HG02943 (cell line): Measurements from ENCODE around the gene IL34.

Source experiments
- ATAC-seq: cut with Tn5 transposase; IDR thresholded peaks from one replicate; pipeline ENCODE4 v1.9.1; 2021; ENCODE audit warnings: mild to moderate bottlenecking, low read depth, moderate library complexity; ENCODE audit not compliant: unreplicated experiment

Gene IL34

DNA sequence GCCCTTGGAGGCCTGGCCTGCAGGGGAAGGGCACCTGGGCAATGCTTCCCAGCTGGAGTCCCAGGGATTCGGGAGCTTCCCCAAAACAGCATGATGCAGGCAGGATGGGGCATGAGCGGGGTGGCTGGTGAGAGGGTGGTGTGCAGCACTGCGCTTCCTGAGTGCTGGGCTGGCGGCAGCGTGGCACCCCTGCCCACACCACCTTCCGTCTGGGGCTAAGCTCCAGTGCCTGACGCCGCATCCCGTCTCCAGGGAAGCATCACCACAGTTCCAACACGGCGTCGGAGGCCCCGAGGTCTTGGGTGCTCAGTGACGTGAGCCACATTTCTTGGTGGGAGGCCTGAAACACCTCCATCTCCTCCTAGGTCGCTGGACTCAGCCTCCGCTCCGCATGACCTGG, 53.3 kb downstream of the IL34 start:
- ATAC-seq = no peak

DNA sequence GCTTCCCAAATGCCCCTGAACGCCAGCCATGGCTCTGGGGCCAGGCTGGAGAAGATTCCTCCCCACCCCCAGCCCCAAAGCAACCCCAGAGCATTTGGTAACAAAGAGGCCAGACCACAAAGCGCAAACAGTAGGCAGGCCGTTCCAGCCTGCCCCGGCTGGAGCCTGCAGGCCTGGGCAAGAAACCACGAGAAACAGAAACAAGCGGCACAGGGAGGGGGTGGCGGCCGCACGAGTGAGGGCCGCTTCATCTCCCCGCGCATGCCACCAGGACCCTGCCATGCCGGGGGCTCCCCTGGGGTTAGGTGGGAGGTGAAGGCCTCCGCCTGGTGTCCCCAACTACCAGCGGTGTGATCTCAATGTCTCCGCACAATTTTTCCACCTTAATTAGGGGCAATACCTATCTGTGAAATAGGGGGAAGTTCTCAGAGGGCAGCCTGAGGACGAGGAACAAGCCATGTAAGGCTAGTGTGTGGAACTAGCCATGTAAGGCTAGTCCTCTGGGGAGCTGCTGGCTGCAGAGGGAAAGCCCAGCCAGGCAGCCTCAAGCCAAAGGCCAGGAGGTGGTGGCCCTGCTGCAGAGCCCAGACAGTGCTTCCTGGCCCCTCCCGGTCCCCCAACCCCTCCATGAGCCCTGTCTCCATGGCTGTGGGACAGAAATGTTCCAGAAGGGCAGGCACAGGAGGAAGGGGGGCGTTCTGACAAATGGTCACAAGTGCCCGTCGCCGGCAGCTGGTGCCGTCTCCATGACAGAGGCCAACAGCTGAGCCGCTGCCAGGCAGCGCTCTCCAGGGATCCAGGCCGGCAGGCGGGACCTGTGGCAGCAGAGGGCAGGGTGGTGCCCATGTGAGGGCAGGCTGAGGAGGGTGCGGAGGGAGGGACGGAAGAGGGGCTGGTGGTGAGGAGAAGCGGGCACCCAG, 54.0 kb downstream of the IL34 start:
- no peak for ATAC-seq

DNA sequence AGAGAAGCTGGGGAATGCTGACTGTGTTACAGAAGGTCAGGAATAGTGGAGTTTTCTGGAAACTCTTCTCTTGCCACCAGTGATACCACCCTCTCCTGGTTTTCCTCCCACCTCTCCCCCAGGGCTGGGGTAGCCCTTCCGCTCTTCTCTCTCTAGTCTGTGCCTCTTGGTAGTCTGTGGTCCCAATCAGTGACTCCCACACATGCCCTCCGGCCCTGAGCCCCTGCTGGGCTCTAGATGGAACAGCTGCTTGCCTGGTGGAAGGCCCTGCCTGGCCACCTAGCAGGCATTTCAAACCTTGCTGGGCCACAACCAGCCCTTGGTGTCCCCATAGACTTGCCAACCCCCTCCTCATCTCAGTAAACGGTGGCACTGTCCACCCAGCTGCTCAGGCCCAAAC, 54.7 kb downstream of the IL34 start:
- no peak for ATAC-seq

DNA sequence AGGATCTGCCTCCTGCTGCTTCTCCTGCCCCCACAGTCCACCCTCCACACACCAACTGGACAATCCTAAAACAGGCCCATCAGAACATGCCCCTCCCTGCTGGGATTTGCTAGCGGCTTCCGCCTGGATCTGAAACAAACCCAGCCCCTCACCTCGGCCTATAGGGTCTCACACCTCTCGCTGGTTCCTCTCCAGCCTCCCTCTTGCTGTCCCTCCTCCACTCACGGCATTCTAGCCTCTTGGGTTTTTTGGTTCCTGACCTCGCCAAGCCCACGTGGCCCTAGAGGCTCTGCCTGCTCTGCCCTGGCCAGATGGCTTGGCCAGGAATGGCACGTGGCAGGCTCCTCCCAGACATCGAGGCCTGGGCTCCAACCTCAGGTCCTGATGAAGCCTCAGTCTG, 55.2 kb downstream of the IL34 start:
- ATAC-seq = no peak

DNA sequence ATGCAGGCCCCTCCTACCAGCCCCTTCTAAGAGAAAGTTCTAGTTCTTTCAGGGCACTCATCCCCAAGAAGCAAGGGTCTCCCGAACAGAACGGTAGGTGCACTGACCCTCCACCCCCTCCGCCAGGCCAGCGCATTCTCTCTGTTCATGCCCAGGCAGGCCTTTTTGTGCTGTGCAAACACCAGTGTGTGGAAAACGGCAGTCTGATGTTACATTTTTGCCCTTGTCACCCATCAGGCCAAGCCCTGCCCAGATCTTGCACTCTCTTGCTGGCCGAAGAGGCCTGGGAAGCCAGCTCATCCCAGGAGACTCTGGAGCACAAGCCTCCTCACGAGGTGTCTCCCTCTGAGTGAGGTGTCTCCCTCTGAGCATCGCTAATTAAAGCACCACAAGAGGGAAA, 55.6 kb downstream of the IL34 start:
- ATAC-seq = no peak

DNA sequence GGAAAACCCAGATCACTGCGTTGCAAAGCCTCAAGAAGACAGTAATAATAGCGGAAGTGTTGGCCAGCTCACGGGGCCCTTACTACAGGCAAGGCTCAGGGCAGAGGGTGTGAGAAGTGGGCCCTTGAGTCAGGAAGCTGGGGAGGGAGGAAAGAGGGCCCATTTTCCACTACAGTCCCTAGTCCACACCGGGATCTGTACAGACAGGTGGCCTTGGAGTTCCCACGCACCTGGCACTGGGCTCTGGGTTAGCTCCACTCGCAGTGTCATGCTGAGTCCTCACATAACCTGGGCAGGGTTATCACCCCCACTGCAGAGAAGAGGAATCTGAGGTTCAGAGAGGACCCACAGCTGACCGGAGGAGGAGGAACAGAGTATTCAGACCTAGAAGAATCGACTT, 56.3 kb downstream of the IL34 start:
- ATAC-seq = no peak

DNA sequence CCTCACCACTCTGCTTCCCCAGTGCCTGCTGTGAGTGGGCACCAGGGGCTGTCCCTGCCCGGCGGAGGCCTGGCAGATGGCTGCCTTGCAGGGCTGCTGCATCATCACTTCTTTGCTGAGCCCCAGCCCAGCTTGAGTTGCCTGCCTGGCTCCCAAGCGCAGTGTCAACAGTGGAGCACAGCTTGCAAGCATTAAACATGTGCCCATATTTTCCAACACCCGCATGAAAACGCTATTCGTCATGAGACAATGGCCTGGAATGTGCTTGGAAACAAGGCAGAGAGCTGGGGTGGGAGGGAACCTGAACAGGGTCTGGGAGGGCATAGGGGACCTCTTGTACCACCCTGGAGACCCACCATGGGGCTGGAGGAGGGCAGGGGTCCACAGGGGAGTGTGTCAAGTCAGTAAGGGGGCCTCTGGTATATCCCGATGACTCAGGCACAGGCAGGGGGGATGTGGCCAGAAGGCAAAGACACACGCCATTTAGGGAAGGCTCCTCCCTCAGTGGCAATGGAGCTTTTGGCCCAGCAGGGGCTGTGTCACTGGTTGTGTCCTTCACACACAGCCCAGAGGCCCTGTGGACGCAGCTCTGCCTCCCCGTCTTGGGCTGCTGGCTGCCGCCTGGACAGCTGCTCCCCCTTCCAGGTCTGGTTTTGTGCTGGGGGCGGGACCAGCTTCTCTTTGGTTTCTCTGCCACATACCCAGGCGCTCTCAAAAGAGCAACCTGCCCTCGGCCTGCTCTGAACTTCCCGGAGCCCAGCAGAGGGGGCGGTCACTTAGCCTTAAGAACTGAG, 56.9 kb downstream of the IL34 start:
- no peak for ATAC-seq

DNA sequence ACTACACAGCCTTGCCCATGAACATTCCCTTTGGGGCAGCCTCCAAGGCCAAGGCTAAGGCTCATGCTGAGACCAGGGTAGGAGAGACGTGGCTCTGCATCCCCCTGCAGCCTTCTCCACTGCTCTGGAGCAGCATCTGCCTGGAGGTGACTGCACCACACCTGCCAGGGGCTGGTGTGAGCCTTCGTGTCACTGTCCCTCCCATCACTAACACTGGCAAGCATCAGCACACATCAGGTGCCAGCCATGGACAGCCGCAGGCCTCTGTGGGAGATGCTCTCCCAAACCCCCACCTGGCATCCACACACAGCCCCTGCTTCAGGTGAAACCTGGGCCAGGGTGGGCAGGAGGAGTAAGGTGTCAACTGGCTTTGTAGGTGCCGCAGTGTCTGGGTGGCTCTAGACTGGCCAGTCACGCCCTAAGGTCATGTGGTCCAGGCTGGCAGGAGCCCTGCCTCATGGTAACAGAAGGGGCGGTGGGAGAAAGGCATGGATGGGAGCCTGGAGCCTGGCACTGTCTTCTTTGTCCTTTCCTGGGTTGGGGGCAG, 57.5 kb downstream of the IL34 start:
- no peak for ATAC-seq

DNA sequence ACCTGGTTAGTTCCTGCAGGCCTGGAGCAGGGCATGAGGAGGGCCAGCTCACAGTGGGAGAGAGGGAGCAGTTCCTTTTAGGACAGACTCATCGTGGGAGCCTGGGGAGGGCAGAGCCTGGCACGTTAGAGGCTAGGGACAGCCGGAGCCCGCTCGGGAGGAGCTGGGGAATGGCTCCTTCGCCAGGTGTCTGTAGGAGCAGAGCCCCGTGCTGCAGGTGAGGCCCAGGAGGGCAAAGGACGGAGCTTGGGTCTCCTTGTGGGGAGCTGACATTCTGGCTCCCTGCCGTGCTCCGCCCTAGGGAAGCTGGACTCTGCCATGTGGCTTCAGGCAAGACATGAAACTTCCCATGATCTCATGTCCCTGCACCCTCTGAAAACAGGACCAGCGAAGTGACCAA, 58.2 kb downstream of the IL34 start:
- no peak for ATAC-seq

DNA sequence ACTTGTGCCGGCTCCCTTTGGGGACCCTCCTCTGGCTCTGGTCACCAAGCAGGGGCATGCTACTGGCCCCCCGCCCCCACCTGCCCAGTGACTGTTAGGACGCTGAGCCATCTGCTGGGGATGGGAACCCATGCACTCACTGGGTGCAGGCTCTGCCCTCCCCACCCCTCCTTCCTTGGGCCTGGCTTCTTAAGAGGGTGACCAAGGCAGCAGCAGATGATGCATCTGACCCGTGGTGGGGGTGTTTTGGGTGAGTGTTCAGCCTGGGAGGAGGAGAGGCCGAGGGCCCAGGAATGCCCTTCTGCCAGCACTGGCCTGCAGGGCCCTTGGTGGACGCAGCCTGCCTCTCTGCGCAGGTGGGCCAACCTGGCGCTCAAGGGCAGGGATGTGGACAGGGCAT, 58.7 kb downstream of the IL34 start:
- no peak for ATAC-seq

DNA sequence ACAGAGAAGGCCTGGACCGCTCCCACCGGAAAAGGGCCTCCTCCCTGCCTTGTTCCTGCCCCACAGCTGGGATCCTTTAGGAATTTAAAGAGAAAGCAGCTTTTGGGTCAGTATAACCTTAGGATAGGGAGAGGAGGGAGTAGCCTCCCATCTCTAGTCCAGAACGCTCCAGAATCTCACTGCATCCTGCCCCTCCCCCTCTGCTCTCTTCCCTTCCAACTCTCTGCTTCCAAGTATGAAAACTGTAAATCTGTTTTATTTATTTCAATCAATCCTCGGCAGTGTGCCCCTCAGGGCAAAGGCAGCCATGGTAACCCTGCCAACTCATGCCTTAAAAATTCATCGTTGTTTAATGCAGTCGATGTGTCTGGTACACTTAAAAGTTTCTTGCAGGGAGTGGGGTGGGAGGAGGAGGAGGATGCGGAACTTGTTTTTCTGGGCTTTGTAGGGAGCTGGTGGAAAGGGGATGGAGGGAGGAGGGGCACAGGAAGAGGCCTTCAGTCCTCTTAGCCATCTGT, 60.6 kb downstream of the IL34 start:
- ATAC-seq = no peak

DNA sequence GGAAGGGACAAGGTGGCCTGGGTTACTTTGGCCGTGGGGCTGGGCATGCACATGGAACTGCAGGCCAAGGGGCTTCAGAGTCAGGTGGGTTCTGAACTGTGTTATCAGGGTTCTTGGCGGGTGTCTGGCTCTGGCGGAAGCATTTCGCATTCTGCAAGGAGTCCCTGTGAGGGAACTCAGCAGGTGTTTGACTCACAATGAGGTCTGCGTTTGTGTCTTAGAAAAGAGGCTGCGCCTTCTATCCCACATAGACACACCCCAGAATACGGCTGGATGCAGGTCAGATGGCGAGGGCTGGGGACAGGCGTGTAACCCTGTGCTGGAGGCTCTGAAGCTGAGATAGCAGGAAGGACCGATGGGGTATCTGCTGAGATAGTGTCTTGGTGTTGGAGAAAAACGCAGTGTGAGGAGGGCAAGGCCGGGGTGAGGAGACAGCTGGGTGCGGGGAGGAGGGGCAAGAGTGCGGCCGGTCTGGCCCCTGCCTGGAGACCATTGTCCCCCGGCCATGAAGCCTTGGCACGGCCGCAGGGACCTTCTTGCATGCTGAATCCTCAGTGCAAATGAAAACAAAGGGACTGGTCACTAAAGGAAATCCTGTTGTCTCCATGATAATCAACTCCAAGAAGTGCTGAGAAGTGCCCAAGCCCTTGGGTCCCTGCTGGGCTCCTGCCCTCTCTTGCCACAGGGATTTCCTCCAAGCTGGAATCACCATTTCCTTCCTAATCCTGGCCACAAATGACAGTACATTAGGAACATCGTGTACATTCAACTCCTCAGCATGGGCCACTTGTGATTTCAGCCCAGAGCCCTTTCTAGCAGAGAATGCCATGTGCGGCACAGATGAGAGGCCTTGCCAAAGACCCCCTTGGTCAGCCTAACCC, 62.2 kb downstream of the IL34 start:
- ATAC-seq = no peak

DNA sequence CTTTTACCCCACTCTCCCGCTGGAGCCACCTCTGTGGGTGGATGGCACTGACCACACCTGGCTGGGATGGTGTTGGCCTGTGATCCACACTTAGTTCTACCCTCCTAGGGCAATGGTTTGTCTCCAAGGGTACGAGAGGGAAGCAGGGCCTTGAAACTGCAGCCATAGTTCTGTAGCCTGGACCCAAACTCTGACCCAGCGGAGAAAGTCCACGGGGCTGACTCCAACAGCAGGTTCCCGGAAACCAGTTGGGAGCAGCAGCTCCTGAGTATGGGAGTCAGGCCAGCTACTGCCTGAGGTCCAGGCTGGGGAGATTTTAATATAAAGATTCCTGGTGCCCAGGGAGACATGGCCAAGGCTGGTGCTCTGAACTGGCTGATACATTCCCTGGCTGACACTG, 63.1 kb downstream of the IL34 start:
- ATAC-seq = no peak

DNA sequence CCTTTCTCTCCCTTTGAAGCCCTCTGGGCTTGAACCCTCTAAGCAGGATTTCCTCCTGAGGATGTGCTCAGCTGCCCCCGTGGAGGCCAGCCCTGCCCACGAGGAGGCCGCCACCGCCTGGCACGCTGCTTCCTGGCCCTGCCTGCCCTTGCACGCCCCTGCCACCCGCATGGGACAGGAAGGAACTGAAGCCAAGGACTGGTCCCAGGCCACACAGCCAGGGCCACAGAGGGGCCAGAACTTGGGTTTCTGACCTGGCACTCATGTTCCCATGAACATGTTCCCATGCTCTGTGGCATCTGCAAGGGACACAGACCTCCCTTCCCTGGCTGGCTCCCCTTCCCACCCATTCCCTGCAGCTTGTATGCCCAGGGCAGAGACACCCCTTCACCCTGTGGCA, 63.6 kb downstream of the IL34 start:
- no peak for ATAC-seq
